PFSK-1 (cell line): ENCODE data around the gene B3GALT2.

Experiments used
- FOXP2 ChIP-seq: optimal IDR thresholded peaks from 2 replicates; pipeline ENCODE3; 2011; ENCODE audit warnings: borderline replicate concordance, control low read depth, inconsistent platforms; ENCODE audit not compliant: insufficient read depth; ENCODE audit errors: extremely low read length, extremely low read depth
- POLR2AphosphoS5 ChIP-seq: IDR thresholded peaks from 2 replicates; pipeline ENCODE4 v1.6.1; 2012; ENCODE audit warnings: low read depth, mild to moderate bottlenecking, control low read depth, low read length, moderate library complexity
- REST ChIP-seq, 2 experiments: IDR thresholded peaks; 2 replicates each; pipeline versions ENCODE4 v1.6.1 to v1.8.0; 2011 to 2012; ENCODE audit warnings: low read depth in 2 of 2, low read length in 2 of 2, control low read depth in 1 of 2, inconsistent platforms in 1 of 2, mild to moderate bottlenecking in 1 of 2, moderate library complexity in 1 of 2; ENCODE audit not compliant: insufficient read depth in 1 of 2
- SIN3A ChIP-seq: IDR thresholded peaks from 2 replicates; pipeline ENCODE4 v1.6.1; 2012; ENCODE audit warnings: mild to moderate bottlenecking, low read length, moderate library complexity, borderline replicate concordance; ENCODE audit not compliant: insufficient read depth
- TAF1 ChIP-seq: IDR thresholded peaks from 2 replicates; pipeline ENCODE4 v1.6.1; 2012; ENCODE audit warnings: low read length, control low read depth, borderline replicate concordance; ENCODE audit not compliant: insufficient read depth

B3GALT2 gene

GRCh38 chr1:193143285-193143684 lies 43.1 kb downstream of the B3GALT2 start:
- TF ChIP-seq SIN3A: no peak
- TF ChIP-seq REST (IDR thresholded peaks at IDR 0.05; ENCODE audit: insufficient read depth in 1 of 2, low read depth in 2 of 2, low read length in 2 of 2): no peak
- TF ChIP-seq TAF1: no peak

DNA sequence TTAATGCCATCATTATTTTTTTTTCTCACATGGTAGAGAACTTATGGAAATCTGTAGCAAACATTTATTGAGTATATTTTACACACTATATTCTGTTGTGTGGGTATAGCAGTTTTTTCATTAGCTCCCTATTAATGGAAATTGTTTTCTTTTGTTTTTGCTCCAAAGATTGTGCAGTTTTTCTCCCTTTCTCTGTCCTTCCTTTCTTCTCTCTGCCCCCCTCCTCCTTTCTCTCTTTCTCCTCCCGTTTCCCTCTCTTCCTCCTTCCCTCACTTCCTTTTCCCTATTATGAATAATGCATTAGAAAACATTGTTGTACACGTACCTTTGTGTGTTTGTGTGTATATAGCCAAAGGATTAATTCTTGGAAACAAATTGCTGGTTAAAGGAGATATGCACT lies 44.0 kb downstream of the B3GALT2 start:
- TF ChIP-seq SIN3A: no peak
- no peak for TF ChIP-seq FOXP2
- no peak for TF ChIP-seq TAF1
- no peak for TF ChIP-seq REST (IDR thresholded peaks at IDR 0.05; ENCODE audit: insufficient read depth in 1 of 2, low read depth in 2 of 2, low read length in 2 of 2)
- no peak for TF ChIP-seq POLR2AphosphoS5

GRCh38 chr1:193141804-193142203 lies 44.6 kb downstream of the B3GALT2 start:
- TF ChIP-seq TAF1: no peak
- no peak for TF ChIP-seq FOXP2
- TF ChIP-seq SIN3A: no peak
- TF ChIP-seq REST (IDR thresholded peaks at IDR 0.05; ENCODE audit: insufficient read depth in 1 of 2, low read depth in 2 of 2, low read length in 2 of 2): no peak
- TF ChIP-seq POLR2AphosphoS5: no peak

DNA sequence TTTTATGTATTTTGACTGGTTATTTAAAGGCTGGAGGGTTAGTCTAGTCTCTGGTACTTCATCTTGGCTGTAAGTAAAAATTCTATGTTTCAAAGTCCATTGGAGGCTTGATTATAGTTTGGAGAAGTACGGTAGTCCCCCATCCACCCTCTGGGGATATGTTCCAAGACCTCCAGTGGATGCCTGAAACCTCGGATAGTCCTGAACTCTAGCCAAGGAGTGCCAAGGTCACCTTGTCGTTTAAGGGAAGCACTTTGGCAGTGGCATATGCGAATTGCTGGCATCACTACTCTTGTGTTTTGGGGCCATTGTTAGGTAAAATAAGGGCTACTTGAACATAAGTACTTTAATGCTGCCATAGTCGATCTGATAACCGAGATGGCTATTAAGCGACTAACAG lies 46.2 kb downstream of the B3GALT2 start:
- TF ChIP-seq REST (IDR thresholded peaks at IDR 0.05; ENCODE audit: insufficient read depth in 1 of 2, low read depth in 2 of 2, low read length in 2 of 2): no peak
- no peak for TF ChIP-seq TAF1
- no peak for TF ChIP-seq SIN3A
- no peak for TF ChIP-seq FOXP2
- no peak for TF ChIP-seq POLR2AphosphoS5

DNA sequence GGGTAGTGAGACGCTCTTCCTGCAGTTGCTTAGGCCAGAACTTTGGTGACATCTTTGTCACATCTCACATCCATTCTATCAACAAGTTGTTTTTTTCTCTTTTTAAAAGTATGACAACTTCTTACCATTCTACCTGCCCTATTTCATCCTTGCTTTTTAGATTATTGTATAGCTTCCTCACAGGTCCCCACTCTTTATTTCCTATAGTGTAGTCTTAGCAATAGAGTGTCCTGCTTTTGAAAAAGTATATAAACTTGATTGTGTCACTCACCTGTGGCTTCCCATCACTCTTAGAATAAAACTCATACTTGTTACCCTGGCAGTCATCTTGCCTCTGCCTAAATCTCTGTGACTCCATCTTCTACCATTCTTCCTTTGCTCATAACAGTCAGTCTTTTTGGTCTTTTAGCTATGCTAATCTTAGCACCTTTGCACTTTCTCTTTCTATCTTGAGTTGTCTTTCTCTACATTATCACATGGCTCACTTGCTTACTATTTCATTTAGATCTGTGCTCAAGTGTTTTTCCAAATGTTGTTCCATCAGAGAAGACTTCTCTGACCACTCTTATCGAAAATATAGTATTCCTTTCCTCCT lies 55.0 kb downstream of the B3GALT2 start:
- TF ChIP-seq SIN3A (no peak), FOXP2 (no peak)
